ENCODE results near the gene KIAA1549.
"Not testable (repeated sequence)": the region's sequence is repeated elsewhere in the genome, so short reads cannot be mapped to it uniquely, and the experiment has no call there.

The KIAA1549 gene

DNA sequence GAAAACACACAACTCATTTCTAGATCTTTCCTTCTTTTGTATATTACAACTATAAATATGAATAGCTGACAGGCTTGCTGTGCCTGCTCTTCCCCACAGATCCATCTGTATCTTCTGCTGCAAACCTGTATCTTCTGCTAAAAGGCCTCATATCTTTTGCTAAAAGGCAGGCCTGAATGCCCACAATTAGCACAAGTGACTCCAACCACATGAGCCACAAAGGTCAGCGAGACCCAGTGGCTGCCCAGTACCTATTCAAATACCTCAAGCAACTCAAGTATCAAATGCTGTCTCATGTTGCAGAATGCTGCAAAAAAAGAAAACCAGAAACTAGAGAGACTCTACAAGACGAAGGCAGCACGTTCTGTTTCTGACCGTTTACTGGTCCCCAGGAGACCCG, 128.7 kb downstream of the KIAA1549 start:
- DNase-seq (ENCODE audit: low spot score) = no peak

DNA sequence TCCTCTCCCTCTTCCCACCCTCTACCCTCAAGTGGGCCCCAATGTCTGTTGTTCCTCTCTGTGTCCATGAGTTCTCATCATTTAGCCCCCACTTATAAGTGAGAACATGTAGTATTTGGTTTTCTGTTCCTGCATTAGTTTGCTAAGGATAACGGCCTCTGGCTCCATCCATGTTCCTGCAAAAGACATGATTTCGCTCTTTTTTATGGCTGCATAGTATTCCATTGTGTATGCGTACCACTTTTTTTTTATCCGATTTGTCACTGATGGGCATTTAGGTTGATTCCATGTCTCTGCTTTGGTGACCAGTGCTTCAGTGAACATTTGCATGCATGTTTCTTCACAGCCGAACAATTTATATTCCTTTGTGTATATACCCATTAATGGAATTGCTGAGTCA, 131.5 kb downstream of the KIAA1549 start:
- DNase-seq (ENCODE audit: low spot score) = no peak

DNA sequence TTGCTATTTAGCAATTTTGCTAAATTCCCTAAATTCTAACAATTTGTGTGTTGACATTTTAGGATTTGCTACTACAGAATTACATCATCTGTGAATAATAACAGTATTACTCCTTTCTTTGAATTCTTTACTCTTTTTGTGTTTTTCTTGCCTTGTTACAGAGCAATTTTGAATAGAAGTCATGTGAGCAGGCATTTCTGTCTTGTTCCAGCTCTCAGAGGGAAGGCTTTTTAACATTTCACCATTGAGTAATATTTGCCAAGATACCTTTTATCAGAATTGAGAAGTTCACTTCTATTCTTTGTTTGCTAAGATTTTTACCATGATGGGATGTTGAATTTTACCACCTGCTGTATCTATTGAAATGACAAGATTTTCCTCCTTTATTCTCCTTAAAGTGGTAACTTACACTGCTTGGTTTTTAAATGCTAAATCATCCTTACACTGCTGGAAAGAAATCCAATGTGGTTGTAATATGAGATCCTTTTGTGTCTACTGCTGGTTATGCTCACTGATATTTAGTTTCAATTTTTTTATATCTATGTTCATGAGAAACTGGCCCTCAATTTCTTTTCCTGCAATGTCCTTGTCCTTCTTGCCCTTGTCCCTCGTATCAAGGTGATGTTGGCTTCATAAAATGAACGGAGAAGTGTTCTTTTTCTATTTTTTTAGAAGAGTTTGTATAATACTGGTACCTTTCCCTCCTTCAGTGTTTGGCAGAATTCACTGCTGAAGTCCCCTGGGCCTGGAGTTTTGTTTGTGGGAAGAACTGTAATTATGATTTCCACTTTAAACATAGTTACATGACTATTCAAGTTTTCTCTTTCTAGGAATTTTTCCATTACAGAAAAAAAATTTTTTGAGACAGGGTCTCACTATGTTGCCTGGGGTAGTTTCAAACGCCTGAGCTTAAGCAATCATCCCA, 132.9 kb downstream of the KIAA1549 start:
- DNase-seq (ENCODE audit: low spot score) = no peak

DNA sequence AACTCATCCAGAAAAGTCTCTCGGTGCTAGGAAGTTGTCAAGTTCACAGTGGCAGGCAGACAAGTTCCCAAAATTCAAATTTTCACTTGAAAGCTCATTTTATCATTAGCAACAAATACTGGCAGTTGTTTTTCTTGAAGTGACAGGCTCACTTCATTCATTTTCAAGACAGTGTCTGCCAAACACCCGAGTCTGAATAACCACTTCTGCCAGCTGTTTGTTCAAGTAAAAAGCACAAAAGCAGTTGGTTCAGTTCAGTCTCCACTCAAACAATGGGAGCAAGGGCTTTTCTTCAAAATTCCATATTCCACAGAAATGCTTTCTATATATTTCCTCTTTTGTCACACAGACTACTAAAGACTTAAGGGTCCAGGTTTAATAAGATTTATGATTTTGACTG, 135.5 kb downstream of the KIAA1549 start:
- no peak for DNase-seq (ENCODE audit: low spot score)

DNA sequence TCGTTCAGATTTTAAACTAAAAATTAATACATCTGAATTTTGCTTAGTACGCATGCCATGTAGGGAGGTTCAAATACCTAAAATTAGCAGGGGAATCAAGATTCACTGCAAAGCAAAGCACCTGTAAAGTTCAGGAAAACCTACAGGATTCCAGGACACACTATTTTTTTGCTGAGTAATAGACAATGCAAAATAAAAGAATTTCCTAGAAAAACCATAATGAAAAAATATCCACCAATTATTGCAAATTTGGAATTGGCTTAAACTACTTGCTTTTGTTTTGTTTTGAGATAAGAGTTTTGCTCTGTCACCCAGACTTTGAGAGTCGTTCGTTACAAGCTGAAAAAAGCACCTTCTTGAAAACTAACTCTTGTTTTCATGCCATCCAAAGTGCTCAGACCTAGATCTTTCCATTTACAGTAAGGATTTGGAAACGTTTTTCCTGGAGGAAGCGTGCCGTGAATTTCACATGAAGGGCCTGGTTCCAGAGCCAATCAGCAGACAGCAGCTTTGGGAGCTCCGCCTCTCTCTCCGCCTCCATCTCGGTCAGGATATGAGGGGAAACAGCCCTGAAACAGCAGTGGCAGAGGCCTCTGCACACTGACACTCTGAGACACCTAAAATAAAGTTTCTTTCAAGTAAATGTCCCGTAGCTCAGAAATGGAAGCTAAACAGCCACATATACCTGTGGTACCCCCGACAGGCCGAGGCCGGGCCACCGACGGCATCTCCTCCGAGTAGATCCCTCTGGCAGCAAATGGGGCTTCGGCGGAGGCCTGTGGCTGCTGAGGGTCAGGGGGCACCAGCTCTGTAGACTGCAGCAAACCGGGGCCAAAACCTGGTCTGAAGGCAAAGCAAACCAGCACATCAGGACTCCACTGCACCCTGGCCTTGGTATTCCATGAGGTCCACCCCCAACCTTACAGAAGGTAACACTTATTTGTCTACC, 137.3 kb downstream of the KIAA1549 start:
- DNase-seq (ENCODE audit: low spot score) = no peak

DNA sequence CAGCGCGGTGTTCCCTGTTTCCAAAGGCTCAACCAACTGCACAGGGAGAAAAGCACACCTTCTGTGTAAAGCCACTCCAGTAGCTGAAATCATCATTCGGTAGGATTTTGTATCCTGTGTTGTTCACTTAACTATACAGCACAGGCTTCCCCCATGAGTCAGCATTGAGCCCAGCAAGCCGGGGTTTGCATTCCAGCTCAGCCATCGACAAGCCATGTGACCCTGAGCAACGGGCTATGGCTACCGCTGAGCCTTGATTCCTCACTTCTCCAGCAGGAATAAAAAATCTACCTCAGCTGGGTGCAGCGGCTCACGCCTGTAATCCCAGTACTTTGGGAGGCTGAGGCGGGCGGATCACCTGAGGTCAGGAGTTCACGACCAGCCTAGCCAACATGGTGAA, 139.1 kb downstream of the KIAA1549 start:
- DNase-seq (ENCODE audit: low spot score) = no peak

DNA sequence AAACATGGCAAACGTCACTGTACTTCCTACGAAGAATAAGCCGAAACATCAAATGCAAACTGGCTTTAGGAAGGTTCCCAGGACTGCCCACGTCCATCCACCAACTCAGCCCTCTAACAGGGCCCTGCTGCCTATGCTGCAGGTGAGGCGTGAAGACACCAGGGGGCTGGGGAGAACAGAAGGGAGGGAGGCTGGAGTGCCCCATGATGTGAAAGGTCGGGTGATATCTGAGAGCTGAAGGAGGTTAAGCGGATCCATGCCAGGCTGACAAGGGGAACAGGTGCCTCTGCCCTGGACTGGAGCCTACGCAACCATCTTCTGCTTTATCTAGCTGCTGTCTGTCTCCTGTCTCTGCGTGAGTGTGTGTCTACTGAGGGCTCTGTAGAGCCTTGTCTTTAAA, 143.0 kb downstream of the KIAA1549 start:
- DNase-seq (ENCODE audit: low spot score) = no peak

DNA sequence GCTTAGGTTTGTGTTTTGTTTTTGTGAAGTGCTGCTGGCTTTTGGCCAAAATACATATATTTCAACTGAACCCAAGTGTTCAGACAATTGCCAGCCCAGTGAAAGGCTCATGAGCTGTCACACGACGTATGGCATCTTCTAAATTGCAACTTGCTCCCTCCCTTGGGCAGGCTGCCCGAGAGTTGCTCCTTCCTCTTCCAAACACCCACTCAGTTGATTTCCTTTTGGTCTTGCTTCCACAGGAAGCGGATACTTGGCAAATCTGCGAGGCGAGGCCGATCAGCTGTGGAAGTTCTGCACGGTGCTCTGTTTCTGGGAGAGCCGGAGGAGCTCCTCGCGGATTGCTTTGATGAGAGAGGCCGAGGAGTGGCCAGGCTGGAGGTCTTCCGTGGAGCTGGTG, 143.6 kb downstream of the KIAA1549 start:
- no peak for DNase-seq (ENCODE audit: low spot score)

DNA sequence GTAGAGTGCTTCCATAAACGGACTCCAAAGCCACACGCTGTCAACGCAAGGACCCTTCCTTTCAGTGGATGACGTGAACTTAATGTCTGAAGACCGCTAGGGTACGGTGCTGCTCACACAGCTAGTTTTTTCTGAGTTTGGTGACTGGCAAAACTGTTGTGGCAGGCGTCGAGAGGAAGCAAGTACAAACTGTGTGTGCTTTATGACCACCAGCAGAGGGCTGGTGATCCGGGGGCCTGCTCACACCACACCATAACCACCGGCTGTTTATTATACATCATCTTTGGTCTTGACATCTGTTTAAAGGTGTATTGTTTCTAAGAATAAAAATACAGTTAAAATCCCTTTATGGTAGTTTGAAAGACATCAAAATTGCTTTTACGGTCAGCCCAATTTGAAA, 146.1 kb downstream of the KIAA1549 start:
- no peak for DNase-seq (ENCODE audit: low spot score)

DNA sequence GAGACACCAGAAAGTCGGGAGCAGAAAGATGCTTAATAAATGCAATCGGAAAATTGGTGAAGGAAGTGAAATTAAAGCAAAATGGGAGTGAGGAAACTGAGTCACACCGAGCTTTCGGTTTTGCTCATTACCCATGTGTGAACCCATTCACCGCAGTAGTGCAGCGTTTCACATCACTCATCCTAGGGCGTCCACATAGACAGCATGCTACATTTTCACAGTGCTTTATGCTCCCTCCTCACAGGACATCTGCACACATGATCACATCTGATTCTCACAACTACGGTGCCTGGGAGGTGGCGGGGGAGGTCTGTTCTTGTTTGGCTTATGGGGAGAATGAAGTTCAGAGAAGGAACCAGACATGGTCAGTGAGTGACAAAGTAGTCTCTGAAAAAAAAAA, 146.6 kb downstream of the KIAA1549 start:
- no peak for DNase-seq (ENCODE audit: low spot score)

DNA sequence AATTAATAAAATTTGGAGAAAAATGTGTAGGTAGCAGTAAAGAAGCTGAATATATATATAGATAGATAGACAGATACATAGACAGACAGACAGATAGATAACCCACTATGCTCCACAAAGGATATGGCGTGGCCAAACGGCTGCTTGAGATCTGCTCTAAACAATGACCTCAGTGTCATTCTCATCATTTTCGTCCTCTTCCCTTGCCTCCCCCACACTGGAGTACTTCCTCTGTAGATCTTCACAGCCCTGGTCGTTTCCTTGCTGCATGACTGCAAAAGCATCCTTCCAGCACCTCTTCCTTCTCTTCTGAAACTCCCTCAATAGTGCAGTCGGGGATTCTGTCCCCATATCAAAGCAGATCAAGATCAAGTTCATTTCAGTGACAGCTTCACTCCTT, 147.6 kb downstream of the KIAA1549 start:
- DNase-seq (ENCODE audit: low spot score) = no peak

DNA sequence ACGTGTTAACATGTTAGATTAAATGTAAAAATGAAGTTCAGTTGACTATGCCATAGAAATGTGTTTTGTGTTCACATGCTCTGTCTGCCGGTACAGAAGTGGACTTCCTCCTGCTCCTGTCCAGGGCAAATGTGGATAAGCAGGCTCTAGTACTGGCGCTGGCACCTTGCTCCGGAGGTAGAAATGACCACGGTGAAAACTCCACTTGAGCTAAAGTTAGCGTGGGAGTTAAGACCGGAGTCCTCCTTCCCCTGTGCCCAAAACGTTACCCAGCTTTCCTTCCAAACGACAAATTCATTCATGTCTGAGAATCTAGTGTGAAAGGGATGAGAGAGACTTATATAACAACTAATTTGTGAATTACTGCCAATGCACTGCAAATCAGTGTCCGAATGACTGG, 148.2 kb downstream of the KIAA1549 start:
- DNase-seq (ENCODE audit: low spot score) = no peak

DNA sequence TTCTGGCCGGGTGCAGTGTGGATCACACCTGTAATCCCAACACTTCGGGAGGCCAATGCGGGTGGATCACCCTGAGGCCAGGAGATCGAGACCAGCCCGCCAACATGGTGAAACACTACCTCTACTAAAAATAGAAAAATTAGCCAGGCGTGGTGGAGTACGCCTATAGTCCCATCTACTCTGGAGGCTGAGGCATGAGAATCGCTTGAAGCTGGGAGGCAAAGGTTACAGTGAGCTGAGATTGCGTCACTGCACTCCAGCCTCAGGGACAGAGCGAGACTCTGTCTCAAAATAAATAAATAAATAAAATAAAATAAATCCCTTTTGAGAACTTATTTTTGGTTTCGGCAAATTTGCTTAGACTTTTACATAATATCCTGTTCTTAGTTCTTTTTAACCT, 151.9 kb downstream of the KIAA1549 start:
- no peak for DNase-seq (ENCODE audit: low spot score)

DNA sequence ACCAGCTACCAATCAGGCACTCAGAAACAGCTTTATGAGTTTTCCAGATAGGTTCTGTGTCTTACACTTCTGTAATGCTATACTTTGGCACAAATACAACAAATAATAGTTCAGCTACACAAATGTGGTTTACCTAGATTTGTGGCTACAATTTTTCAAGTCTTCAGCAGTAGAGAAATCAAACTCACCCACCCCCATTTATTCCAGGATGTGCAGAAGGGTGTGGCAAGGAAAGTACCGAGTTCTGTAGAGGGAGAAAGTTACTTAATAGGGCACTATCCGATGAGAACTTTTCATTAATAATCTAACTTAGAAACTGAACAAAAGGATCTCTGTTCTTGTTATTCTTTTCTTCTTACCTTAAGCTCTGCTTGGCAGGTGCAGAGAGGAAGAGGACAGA, 152.9 kb downstream of the KIAA1549 start:
- no peak for DNase-seq (ENCODE audit: low spot score)

DNA sequence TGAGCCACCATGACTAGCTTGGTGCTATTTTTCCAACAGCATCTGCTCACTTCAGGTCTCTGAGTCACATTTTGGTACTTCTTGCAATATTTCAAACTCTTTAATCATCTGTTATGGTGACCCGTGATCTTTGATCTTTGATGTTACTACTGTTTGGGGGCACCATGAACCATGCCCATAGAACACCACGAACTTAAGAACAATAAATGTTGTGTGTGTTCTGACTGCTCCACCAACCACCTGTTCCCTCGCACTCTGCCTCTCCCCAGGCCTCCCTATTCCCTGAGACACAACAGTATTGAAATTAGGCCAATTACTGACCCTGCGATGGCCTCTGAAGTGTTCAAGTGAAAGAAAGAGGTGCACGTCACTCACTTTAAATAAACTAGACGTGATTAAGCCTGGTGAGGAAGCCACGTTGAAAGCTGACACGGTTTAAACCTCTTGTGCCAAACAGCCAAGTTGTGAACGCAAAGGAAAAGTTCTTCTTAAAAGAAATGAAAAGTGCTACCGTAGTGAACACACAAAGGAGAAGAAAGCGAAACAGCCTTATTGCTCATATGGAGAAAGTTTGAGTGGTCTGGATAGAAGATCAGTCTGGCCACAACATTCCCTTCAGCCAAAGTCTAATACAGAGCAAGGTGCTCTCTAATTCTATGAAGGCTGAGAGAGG, 156.0 kb downstream of the KIAA1549 start:
- DNase-seq (ENCODE audit: low spot score) = no peak

DNA sequence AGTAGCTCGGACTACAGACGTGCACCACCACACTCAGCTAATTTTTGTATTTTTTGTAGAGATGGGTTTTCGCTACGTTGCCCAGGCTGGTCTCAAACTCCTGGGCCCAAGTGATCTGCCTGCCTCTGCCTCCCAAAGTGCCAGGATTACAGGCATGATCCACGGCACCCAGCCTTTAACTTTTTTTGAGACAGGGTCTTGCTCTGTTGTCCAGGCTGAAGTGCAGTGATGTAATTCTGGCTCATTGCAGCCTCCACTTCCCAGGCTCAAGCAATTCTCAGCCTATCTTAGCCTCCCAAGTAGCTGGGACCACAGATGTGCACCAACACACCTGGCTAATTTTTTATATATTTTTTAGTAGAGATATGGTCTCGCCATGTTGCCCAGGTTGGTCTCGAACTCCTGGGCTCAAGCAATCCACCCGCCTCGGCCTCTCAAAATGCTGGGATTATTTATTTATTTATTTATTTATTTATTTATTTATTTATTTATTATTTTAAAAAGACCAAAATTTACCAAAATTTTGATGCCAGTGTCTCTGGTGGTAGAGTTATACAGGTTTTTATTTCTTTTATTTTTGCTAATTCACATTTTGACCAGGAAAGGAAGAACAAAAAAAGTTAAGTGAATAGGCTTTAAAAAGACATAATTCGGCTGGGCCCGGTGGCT, 158.2 kb downstream of the KIAA1549 start:
- DNase-seq (ENCODE audit: low spot score) = no peak

DNA sequence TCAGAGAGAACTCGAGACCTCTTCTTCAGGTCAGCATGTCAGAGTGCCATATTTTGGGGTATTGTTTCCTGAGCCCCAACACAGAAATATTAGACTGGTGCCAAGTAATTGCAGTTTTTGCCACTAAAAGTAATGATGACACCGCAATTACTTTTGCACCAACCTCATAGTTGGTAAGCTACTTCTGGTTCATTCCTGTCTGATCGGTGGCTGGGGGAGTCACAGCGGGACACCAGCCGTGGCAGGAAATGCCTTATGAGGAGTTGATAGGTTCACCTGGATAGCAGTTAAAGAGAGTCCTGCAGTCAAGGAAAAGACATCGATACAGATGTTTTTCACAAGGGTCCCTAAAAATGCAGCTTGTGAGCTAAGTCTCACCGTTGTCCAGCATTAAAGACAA, 159.3 kb downstream of the KIAA1549 start:
- DNase-seq (ENCODE audit: low spot score) = no peak

DNA sequence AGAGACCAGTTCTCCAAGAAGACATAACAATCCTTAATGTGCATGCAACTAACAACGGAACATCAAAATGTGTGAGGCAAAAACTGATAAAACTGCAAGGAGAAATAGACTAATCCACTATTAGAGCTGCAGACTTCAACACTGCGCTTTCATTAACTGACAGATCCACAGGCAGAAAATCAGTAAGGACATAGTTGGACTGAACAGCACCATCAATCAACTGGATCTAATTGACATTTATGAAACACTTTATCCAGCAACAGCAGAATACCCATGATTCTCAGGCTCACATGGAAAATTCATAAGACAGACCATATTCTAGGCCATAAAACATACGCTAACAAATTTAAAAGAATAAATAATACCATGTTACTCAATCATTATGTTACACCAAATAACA, 161.6 kb downstream of the KIAA1549 start:
- no peak for DNase-seq (ENCODE audit: low spot score)

DNA sequence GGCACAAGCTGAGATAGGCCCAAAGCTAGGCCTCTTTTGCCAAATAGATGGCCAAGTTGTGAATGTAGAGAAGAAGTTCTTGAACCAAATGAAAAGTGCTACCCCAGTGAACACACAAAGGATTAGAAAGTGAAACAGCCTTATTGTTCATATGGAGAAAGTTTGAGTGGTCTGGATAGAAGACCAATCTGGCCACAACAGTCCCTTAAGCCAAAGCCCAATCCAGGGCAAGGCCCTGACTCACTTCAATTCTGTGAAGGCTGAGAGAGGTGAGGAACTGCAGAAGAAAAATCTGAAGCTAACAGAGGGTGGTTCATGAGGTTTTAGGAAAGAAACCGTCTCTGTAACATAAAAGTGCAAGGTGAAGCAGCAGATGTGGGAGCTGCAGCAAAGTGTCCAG, 164.5 kb downstream of the KIAA1549 start:
- no peak for DNase-seq (ENCODE audit: low spot score)

DNA sequence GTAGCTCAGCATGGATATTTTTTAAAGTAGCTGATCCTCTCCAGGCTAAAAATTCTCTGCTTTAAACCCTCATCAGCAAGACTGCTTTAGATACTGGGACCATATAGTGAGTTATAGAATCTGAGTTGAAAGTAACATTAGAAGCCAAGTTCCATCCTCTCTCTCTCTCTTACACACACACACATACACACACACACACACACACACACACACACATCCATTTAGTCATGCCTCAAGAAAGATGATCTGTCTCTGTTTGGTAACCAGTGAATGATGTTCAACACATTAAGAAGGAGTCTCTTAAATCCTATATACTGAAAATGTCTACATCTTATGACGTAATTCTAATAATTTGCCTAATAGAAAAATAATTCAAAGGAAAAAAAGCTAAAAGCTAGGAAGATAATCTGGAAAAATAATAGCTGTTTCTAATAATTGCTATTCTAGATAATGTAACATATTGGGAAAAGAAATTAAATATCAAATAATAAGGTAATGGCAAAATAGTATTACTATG, 166.3 kb downstream of the KIAA1549 start:
- DNase-seq (ENCODE audit: low spot score) = no peak

DNA sequence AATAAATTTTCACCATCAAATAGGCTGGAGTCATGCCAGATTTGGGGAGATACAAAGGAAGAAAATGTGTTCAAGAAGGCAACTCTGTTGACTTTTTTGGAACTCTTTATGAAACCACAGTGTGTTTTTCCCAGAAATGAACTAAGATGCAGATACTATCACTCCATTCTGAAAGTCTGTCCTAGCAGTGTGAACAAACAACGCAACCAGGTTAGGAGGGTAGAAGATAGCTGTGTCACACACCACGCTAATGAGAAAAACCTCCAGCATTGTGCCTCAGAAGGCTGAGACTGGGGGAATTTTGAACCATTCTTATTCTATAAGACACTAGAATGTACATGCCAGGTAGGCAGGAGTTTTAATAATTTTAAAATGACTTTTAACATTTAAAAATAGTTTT, 167.2 kb downstream of the KIAA1549 start:
- DNase-seq (ENCODE audit: low spot score) = no peak

DNA sequence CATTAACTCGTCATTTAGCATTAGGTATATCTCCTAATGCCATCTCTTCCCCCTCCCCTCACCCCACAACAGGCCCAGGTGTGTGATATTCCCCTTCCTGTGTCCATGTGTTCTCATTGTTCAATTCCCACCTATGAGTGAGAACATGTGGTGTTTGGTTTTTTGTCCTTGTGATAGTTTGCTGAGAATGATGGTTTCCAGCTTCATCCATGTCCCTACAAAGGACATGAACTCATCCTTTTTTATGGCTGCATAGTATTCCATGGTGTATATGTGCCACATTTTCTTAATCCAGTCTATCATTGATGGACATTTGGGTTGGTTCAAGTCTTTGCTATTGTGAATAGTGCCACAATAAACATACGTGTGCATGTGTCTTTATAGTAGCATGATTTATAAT, 169.9 kb downstream of the KIAA1549 start:
- DNase-seq (ENCODE audit: low spot score) = not testable (repeated sequence)
